ENCODE results near the gene KCNH2.

DNA sequence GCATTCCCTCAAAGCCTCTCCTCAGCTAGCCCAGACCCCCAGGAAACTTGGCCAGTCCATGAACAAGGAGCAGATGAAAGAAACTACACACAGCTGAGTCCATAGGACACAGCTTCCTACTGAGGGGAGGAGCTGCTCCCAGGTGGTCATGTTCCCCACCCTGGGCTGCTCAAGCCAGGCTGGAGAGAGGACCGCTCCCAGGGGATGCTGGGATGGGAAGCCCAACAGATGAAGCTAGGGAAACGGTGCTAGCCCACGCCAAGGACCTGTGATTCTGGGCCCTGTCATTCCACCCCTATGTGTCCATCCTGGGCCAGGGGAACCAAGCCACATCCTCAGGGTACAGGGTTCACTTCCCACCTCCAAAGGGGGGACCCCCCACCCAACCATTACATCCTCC lies 19.0 kb downstream of the KCNH2 start:
- TF ChIP-seq CTCF (IDR thresholded peaks at IDR 0.05) = no peak
- no peak for TF ChIP-seq EZH2 (IDR thresholded peaks at IDR 0.05; ENCODE audit: borderline replicate concordance, insufficient read depth, low read depth, low read length, poor library complexity, severe bottlenecking)
